Mononuclear cell (primary cell): ENCODE measurements around the gene TLN1. TPM values are rescaled to one million over a fixed set of nuclear protein-coding genes. Genes with fewer than 3 reads are reported as not detected.

Source experiments
- H3K27me3 ChIP-seq: 2 replicates; pipeline ENCODE4 v1.6.0; 2011; ENCODE audit warnings: low read length, control low read depth; ENCODE audit not compliant: insufficient read depth
- H3K4me1 ChIP-seq: 2 replicates; pipeline ENCODE4 v1.5.1; 2011; ENCODE audit warnings: mild to moderate bottlenecking, low read length, control low read depth; ENCODE audit not compliant: insufficient read depth
- H3K4me3 ChIP-seq: 2 replicates; pipeline ENCODE4 v1.5.1; 2011; ENCODE audit warnings: mild to moderate bottlenecking, low read length, moderate library complexity
- H3K9me3 ChIP-seq: 2 replicates; pipeline ENCODE4 v1.5.1; 2011; ENCODE audit warnings: low read depth, mild to moderate bottlenecking, control low read depth, low read length
- total RNA-seq: library from RNA; depleted of rRNA; stranded (reverse); fragments of >200 nt; gene quantifications from one replicate; pipeline ENCODE4 v1.2.3, GENCODE V29; 2012

The TLN1 gene
- 195 TPM for total RNA-seq

DNA sequence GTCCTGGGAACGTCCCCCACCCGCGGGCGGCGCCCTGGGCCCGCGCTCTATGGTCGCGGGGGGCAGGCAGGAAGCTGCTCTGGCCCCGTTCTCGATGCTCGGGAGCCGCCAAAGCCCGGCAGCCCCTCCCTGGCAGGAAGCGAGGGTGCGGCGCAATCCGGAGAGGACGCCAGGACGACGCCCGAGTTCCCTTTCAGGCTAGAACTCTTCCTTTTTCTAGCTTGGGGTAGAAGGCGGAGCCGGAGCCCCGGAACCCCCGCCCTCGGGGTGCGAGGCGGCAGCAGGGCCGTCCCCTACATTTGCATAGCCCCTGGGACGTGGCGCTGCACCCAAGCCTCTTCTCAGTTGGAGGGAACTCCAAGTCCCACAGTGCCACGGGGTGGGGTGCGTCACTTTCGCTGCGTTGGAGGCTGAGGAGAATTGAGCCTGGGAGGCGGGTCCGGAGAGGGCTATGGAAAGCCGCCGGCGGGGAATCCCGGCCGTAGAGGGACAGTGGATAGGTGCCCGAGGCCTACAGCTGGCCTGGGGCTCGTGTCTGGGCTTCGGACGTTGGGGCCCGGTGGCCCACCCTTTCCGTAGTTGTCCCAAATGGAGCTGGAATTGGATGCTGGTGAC is at the start of gene TLN1, which contains the start of gene CREB3:
TSS of gene TLN1 (minus strand) at position 11 of the 615 bp plus-strand sequence. CDS start 6,501 bp downstream, outside the sequence.
TSS of gene CREB3 (plus strand) at position 482 of the 615 bp plus-strand sequence. CDS start at position 589, 107 bp downstream.
- Histone ChIP-seq H3K27me3 (no peaks in the 10 kb centered on the region), H3K4me1 (peaks cover 65% of the 10 kb centered on the region), H3K9me3 (no peaks in the 10 kb centered on the region), H3K4me3 (peak within 1 kb of the TSS; percentile 77)

DNA sequence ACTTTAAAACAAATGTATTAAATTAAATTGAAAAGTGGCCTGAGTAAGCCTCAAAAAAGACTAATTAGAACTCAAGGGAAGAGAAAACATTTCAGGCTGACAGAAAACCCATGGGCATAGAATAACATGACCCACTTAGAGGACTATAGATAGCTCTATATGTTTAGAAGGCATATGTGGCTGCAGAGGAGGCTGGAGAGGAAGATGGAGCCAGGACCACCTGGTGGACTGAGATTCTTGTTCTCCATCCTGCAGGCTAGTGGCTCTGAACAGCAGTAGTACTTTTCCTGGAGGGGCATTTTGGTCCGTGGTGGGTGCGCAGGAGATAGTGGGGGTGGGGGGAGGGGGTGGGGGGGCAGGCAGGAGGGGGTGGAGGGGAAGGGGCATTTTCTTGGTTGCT is 49.1 kb upstream of the TLN1 start:
- Histone ChIP-seq H3K4me3 (no peak overlapping the region), H3K27me3 (no peaks in the 10 kb centered on the region), H3K4me1 (peaks cover 4% of the 10 kb centered on the region), H3K9me3 (no peaks in the 10 kb centered on the region)

DNA sequence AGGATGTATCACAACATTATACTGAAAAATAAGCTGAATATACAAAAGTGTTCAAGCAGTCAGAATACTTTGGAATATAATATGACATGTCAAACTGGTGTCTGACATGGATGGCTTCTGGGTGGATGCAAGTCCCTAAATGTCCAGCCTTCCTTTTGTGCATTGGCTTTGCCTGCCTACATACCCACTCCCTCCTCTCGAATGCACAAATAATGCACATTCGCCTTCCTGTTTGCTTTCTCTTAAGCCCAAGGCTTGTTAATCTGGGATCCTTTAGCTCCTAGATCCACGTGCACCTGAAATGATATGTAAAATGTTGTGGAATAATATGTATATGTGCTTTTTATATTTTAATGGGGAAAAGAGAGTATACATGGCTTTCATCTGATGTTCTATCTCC is 46.5 kb upstream of the TLN1 start:
- Histone ChIP-seq H3K4me3 (no peak overlapping the region), H3K27me3 (no peaks in the 10 kb centered on the region), H3K4me1 (peaks cover 16% of the 10 kb centered on the region), H3K9me3 (no peaks in the 10 kb centered on the region)

DNA sequence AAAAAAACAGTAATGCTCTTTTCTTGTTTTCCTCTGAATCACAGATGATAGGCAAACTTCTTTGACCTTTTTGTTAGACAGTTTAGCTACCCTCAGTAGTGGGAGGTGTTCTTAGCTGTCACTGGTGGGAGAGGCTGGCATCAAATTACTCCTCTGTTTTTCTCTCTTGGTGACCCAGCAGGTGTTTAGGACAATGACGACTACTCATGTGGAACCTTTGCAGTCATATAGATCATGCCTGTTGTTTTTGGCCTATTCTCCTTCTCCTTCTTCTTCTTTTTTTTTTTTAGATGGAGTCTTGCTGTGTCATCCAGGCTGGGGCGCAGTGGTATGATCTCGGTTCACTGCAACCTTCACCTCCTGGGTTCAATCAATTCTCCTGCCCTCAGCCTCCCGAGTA is 44.0 kb upstream of the TLN1 start:
- Histone ChIP-seq H3K9me3 (no peaks in the 10 kb centered on the region), H3K27me3 (no peaks in the 10 kb centered on the region), H3K4me3 (no peak overlapping the region), H3K4me1 (peaks cover 16% of the 10 kb centered on the region)

DNA sequence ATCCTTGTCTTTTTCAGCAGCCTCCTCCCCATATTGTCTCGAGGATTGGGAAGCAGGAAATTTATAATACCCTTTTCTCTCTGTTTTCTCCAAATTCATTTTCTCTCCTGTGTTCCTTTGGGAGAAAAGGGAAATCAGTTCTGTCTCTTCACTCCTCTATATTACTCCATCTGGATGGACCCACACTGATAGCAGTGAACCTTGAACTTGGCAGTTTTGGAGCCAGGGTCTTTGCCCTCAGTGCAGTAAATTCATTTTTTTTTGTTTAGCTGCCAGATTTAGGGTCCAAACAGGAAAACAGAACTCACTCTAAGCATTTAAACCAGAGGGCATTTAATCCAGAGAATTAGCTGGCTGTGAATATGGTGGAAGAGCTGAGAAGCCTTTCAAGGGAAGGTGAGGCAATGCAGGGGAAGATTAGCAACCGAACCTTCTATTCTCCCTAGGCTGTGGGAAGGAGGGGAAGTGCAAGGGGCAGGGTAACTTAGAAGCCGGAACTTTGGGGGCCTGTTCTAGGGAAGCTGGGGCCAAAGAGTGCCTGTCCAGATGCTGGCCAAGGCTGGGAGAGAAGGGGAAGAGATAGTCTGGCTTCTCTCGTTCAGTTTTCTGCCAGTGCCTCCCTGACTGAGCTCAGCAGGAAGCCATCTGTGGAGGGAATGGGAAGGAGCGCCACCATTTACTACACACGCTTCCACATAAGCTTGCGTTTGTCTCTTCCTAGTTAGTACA is 43.1 kb upstream of the TLN1 start:
- Histone ChIP-seq H3K27me3 (no peaks in the 10 kb centered on the region), H3K4me3 (no peak overlapping the region), H3K4me1 (peaks cover 16% of the 10 kb centered on the region), H3K9me3 (no peaks in the 10 kb centered on the region)

DNA sequence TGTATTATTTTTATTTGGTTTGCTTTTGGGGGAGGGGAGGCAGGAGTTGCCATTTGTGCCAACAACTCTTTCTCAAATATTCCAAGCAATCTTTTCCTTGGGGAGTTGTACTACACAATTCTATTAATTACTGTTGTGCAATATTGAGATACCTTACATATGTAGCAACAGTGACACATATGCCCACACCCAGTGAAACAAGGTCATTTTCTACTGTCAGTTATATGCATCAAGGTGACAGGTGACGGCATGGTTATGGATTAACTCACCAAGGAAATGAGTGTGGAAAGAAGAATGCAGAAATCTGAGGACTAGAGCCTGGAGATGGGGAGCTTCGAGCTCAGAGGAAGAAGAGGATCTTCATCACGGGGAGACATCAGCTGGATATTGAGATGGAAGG is 39.9 kb upstream of the TLN1 start:
- H3K27me3 ChIP-seq: no peaks in the 10 kb centered on the region
- no peak overlapping the region for H3K4me3 ChIP-seq
- H3K4me1 ChIP-seq: peaks cover 16% of the 10 kb centered on the region
- no peaks in the 10 kb centered on the region for H3K9me3 ChIP-seq

- no peaks in the 10 kb centered on the region for H3K9me3 ChIP-seq
- peaks cover 16% of the 10 kb centered on the region for H3K4me1 ChIP-seq
- no peaks in the 10 kb centered on the region for H3K27me3 ChIP-seq
- H3K4me3 ChIP-seq: no peak overlapping the region
Observed at GRCh38 chr9:35771534-35771933, 39.5 kb upstream of the TLN1 start.

DNA sequence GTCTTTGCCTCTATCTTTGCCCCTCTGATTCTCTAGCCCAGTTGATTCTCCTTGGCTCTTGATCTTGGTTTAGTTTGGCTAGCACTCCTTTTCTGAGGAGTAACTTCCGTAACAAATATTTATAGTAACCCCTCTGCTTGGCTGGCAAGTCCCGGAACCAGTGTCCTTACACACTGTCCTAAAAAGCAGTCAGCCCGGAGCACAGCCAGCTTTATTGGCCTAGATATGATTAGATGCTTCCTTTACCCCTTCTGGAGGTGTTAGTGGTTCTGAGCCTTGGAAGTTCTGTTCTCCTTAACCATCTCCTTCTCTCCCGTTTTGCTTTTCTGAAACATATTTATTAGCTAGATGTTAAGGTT is 39.1 kb upstream of the TLN1 start:
- Histone ChIP-seq H3K4me3 (no peak overlapping the region), H3K4me1 (peaks cover 12% of the 10 kb centered on the region), H3K9me3 (no peaks in the 10 kb centered on the region), H3K27me3 (no peaks in the 10 kb centered on the region)

DNA sequence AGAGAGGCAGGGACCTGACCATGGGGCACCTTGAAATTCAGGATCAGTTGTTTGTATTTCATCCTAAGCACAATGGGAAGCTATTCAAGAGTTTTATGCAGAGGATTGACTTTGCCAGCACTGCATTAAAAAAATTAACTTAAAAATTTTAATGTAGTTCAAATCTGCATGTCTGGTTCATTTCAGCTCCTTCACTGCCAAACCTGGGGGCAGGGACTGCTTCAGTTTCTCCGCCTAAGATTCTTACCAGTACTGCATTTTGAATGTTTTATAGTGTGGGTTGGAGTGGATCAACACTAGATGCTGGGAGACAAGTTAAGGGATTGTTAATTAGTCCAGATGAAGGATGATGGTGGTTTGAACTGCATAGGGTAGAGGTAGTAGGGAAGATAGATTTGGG is 37.8 kb upstream of the TLN1 start:
- Histone ChIP-seq H3K4me1 (no peaks in the 10 kb centered on the region), H3K9me3 (no peaks in the 10 kb centered on the region), H3K4me3 (no peak overlapping the region), H3K27me3 (no peaks in the 10 kb centered on the region)

DNA sequence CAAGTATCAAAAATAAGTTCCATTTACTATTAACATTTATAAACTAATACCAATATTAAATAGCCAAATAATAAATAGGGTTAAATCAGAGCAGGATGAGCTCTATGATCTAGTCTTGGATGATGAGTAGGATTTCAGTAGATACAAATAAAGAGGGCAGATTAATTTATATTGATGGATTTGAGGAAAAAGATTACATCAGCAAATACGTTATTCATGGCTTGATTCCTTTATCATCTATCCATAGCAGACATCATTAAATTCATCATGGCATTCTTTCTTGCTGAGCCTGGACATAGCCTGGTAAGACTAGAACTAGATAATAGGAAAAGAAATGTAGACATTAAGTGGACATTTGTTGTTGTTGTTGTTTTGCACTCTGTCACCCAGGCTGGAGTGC is 35.5 kb upstream of the TLN1 start:
- Histone ChIP-seq H3K27me3 (no peaks in the 10 kb centered on the region), H3K4me1 (no peaks in the 10 kb centered on the region), H3K4me3 (no peak overlapping the region), H3K9me3 (no peaks in the 10 kb centered on the region)

DNA sequence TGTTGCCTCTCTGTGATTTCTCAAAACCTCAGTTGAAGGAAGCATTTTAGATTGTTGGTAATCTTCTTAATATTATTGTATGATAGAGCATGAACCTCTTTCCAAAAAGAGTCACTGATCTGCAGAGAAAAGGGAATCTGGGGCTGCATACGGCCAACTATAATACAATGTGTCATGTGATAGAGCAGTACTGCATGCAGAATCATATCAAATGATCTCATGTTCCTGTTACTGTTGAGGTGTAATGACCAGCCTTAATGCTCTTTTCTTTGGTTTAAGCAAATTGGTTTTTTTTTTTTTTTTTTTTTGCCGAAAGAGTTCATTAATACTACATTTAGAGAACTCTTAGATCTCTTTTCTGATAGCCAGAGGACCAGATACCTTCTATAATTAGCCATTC is 35.0 kb upstream of the TLN1 start:
- no peaks in the 10 kb centered on the region for H3K27me3 ChIP-seq

GRCh38 chr9:35763803-35764202 is 31.8 kb upstream of the TLN1 start:
- H3K4me3 ChIP-seq: no peak overlapping the region
- H3K9me3 ChIP-seq: no peaks in the 10 kb centered on the region
- no peaks in the 10 kb centered on the region for H3K27me3 ChIP-seq
- H3K4me1 ChIP-seq: peaks cover 11% of the 10 kb centered on the region

More for the DNA sequence above, 35.0 kb upstream of the TLN1 start:
- Histone ChIP-seq H3K4me1 (no peaks in the 10 kb centered on the region), H3K4me3 (no peak overlapping the region), H3K9me3 (no peaks in the 10 kb centered on the region)

GRCh38 chr9:35763181-35763580 is 31.2 kb upstream of the TLN1 start:
- H3K27me3 ChIP-seq: no peaks in the 10 kb centered on the region
- no peaks in the 10 kb centered on the region for H3K9me3 ChIP-seq
- H3K4me1 ChIP-seq: peaks cover 16% of the 10 kb centered on the region
- H3K4me3 ChIP-seq: no peak overlapping the region

DNA sequence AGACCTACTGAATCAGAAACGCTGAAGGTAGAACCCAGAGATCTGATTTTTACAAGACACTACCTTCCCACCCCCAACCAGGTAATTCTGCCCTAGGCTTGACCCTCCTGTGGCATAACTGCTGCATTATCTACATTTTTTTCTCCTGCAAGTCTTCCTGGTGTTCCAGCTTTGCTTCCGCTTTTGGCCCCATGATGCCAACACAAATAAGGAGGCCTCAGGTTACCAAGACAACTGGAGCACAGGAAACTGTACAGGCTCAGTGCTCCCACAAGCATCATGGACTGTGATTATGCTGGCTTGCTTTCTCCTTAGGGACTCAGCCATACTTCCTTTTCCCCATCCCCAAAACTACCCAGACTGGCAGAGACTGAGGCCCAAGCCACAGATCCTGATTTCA is 28.7 kb upstream of the TLN1 start:
- Histone ChIP-seq H3K4me1 (peaks cover 38% of the 10 kb centered on the region), H3K9me3 (no peaks in the 10 kb centered on the region), H3K27me3 (no peaks in the 10 kb centered on the region), H3K4me3 (no peak overlapping the region)

- H3K27me3 ChIP-seq: no peaks in the 10 kb centered on the region
- H3K4me3 ChIP-seq: no peak overlapping the region
- H3K9me3 ChIP-seq: no peaks in the 10 kb centered on the region
- peaks cover 43% of the 10 kb centered on the region for H3K4me1 ChIP-seq
Observed at GRCh38 chr9:35759795-35760194, 27.8 kb upstream of the TLN1 start.
